Liver (tissue), 9 donors: ENCODE measurements around the gene GSTO2. TPM values are rescaled to one million over a fixed set of nuclear protein-coding genes. Genes with fewer than 3 reads are reported as not detected.

ENCODE experiments used
- DNase-seq: peaks from one replicate; pipeline ENCODE4 v3.0.0-alpha.2; 2017; ENCODE audit warnings: low spot score
- H3K27ac ChIP-seq, 2 donors: one replicate each; pipeline ENCODE4 v1.7.0; 2013; ENCODE audit warnings: inconsistent platforms in 2 of 2, low read length in 2 of 2, control low read depth in 1 of 2, low read depth in 1 of 2, mild to moderate bottlenecking in 1 of 2
- H3K27me3 ChIP-seq, 4 donors: one replicate each; pipeline versions ENCODE4 v1.6.1 to v1.7.0; 2013; ENCODE audit warnings: low read length in 3 of 4, inconsistent platforms in 1 of 4, mild to moderate bottlenecking in 1 of 4, moderate library complexity in 1 of 4; ENCODE audit not compliant: control insufficient read depth in 4 of 4, insufficient read depth in 4 of 4
- H3K36me3 ChIP-seq, 4 donors: one replicate each; pipeline versions ENCODE4 v1.6.1 to v1.7.0; 2013; ENCODE audit warnings: low read length in 3 of 4, mild to moderate bottlenecking in 3 of 4, low read depth in 1 of 4, moderate library complexity in 1 of 4; ENCODE audit not compliant: control insufficient read depth in 4 of 4, insufficient read depth in 3 of 4
- H3K4me1 ChIP-seq, 4 donors: one replicate each; pipeline versions ENCODE4 v1.6.1 to v1.7.0; 2013; ENCODE audit warnings: low read length in 3 of 4, mild to moderate bottlenecking in 3 of 4, moderate library complexity in 1 of 4; ENCODE audit not compliant: control insufficient read depth in 4 of 4, insufficient read depth in 4 of 4
- H3K4me3 ChIP-seq, 3 donors: one replicate each; pipeline versions ENCODE4 v1.6.1 to v1.7.0; 2013; ENCODE audit warnings: low read length in 3 of 3, control low read depth in 1 of 3, low read depth in 1 of 3, mild to moderate bottlenecking in 1 of 3
- H3K9ac ChIP-seq, 2 donors: one replicate each; pipeline ENCODE4 v1.7.0; 2013; ENCODE audit warnings: low read length in 2 of 2, mild to moderate bottlenecking in 2 of 2, moderate library complexity in 2 of 2, control low read depth in 1 of 2, low read depth in 1 of 2
- H3K9me3 ChIP-seq, 4 donors: one replicate each; pipeline versions ENCODE4 v1.6.1 to v1.7.0; 2013; ENCODE audit warnings: low read length in 3 of 4; ENCODE audit not compliant: control insufficient read depth in 4 of 4
- CTCF ChIP-seq: fragments of 150-350 bp; IDR thresholded peaks from 2 replicates; pipeline ENCODE4 v1.5.1; 2017; ENCODE audit warnings: improper control_type of control experiment, low read depth, low read length; ENCODE audit not compliant: missing input control
- EGR1 ChIP-seq, 2 donors: IDR thresholded peaks; 2 replicates each; pipeline ENCODE4 v1.6.1; 2016 to 2018; ENCODE audit warnings: antibody characterized with exemption in 2 of 2, low read depth in 2 of 2
- GABPA ChIP-seq, 2 donors: IDR thresholded peaks in 1 of 2; conservative IDR thresholded peaks in 1 of 2; 2 replicates each; pipeline ENCODE4 v1.6.1; 2016; ENCODE audit warnings: antibody characterized with exemption in 2 of 2, mild to moderate bottlenecking in 1 of 2, moderate library complexity in 1 of 2
- HNF4A ChIP-seq, 2 donors: conservative IDR thresholded peaks; 2 replicates each; pipeline ENCODE4 v1.6.1; 2016; ENCODE audit warnings: antibody characterized with exemption in 2 of 2, mild to moderate bottlenecking in 2 of 2
- JUND ChIP-seq, 2 donors: IDR thresholded peaks; 2 replicates each; pipeline ENCODE4 v1.6.1; 2016; ENCODE audit warnings: antibody characterized with exemption in 2 of 2
- MAX ChIP-seq: IDR thresholded peaks from 2 replicates; pipeline ENCODE4 v1.6.1; 2016; ENCODE audit warnings: antibody characterized with exemption
- NR2F2 ChIP-seq: IDR thresholded peaks from 2 replicates; pipeline ENCODE4 v1.6.1; 2016; ENCODE audit warnings: antibody characterized with exemption
- RAD21 ChIP-seq, 2 donors: IDR thresholded peaks; 2 replicates each; pipeline ENCODE4 v1.6.1; 2016; ENCODE audit warnings: antibody characterized with exemption in 2 of 2, mild to moderate bottlenecking in 2 of 2
- REST ChIP-seq: IDR thresholded peaks from 2 replicates; pipeline ENCODE4 v1.6.1; 2016; ENCODE audit warnings: antibody characterized with exemption, mild to moderate bottlenecking
- RXRA ChIP-seq, 2 donors: IDR thresholded peaks; 2 replicates each; pipeline ENCODE4 v1.6.1; 2017 to 2018; ENCODE audit warnings: antibody characterized with exemption in 2 of 2, mild to moderate bottlenecking in 1 of 2
- SP1 ChIP-seq: IDR thresholded peaks from 2 replicates; pipeline ENCODE4 v1.6.1; 2018; ENCODE audit warnings: antibody characterized with exemption, mild to moderate bottlenecking
- YY1 ChIP-seq: IDR thresholded peaks from 2 replicates; pipeline ENCODE4 v1.6.1; 2016; ENCODE audit warnings: antibody characterized with exemption, mild to moderate bottlenecking
- WGBS: extraction: QIAGEN DNeasy Blood & Tissue Kit; methylation state at CpG from one replicate; pipeline ENCODE4 v1.1.7; 2013; 5-methylcytosine and 5-hydroxymethylcytosine counted together
- polyA plus RNA-seq, 2 donors: library from polyadenylated mRNA; stranded (reverse) in 1 of 2; unstranded in 1 of 2; fragments of 200-250 nt in 1 of 2; fragments of >200 nt in 1 of 2; fragmentation: Nextera tagmentation in 1 of 2; extraction: Ambion mirVana in 1 of 2; gene quantifications; one replicate each; pipeline versions ENCODE4 v1.2.1 to v1.2.3, GENCODE V29; 2013 to 2015
- total RNA-seq, 2 donors: library from RNA; depleted of rRNA; stranded (reverse); fragments of >200 nt; gene quantifications; one replicate each; pipeline ENCODE4 v1.2.3, GENCODE V29; 2014
- donor health status: healthy.
- donor health status: healthy.
- donor health status: healthy.
- donor health status: healthy.
- donor health status: healthy.

Gene GSTO2
- total and polyA plus RNA-seq, 4 donors: 1.0 to 4.6 (median 1.7) TPM

GRCh38 chr10:104264783-104265182 lies 4.2 kb upstream of the GSTO2 start (continued):
- TF ChIP-seq CTCF (no peak), JUND (IDR thresholded peaks at IDR 0.05) (no peak), RXRA (IDR thresholded peaks at IDR 0.05) (peak in 1 of 2 donors; percentile 48), EGR1 (IDR thresholded peaks at IDR 0.05; ENCODE audit: low read depth in 2 of 2) (no peak)

- peaks cover 2 to 54% (median 33%) of the 10 kb centered on the region in 4 donors for H3K4me1 ChIP-seq
- H3K27me3 ChIP-seq: no peaks in the 10 kb centered on the region
- no peak for TF ChIP-seq REST
- WGBS: 91% methylated on average over 14 of the region's 14 CpGs
- DNase-seq: no peak
- H3K9me3 ChIP-seq: no peaks in the 10 kb centered on the region
- H3K36me3 ChIP-seq: peaks cover 17 to 44% (median 31%) of the 10 kb centered on the region in 4 donors
- H3K4me3 ChIP-seq: peak overlapping the region in 1 of 3 donors; percentile 67
- H3K9ac ChIP-seq: no peak overlapping the region
- H3K27ac ChIP-seq: peak overlapping the region in 1 of 2 donors; percentile 71
Observed at GRCh38 chr10:104267721-104268404, 1.1 kb upstream of the GSTO2 start.

GRCh38 chr10:104268405-104268712 lies 625 bp upstream of the GSTO2 start:
- Histone ChIP-seq H3K36me3 (peaks cover 17 to 40% (median 28%) of the 10 kb centered on the region in 4 donors), H3K4me1 (peaks cover 2 to 49% (median 30%) of the 10 kb centered on the region in 4 donors), H3K27me3 (no peaks in the 10 kb centered on the region), H3K9ac (peak overlapping the region in 1 of 2 donors; percentile 37), H3K9me3 (no peaks in the 10 kb centered on the region), H3K4me3 (peak overlapping the region in 2 of 3 donors; percentile 67 to 76), H3K27ac (peak overlapping the region; percentile 67 to 71)
- no peak for DNase-seq
- no peak for TF ChIP-seq MAX
- TF ChIP-seq NR2F2: no peak
- TF ChIP-seq GABPA (IDR thresholded peaks at IDR 0.05 in 1 of 2, conservative IDR thresholded peaks at IDR 0.05 in 1 of 2): no peak
- TF ChIP-seq SP1: no peak
- no peak for TF ChIP-seq YY1
- no peak for TF ChIP-seq HNF4A (conservative IDR thresholded peaks at IDR 0.05)
- no peak for TF ChIP-seq REST
- TF ChIP-seq RXRA (IDR thresholded peaks at IDR 0.05): no peak
- TF ChIP-seq RAD21 (IDR thresholded peaks at IDR 0.05): no peak
- 33% methylated on average over 10 of the region's 10 CpGs for WGBS
